ENCODE data around the gene GPATCH2. TPM values are rescaled to one million over a fixed set of nuclear protein-coding genes. Genes with fewer than 3 reads are reported as not detected.

GPATCH2 gene
- total RNA-seq, 1 experiment from 2014 or later: 11.2 TPM

GRCh38 chr1:217462159-217462558 is 168.7 kb downstream of the GPATCH2 start:
- DNase-seq (ENCODE audit: low read depth, low spot score) (no peak), ATAC-seq (no peak)
- POLR2A ChIA-PET: no interaction called here
- TF ChIP-seq POLR2AphosphoS5 (IDR thresholded peaks at IDR 0.05; ENCODE audit: low read depth, low read length): no peak
- no peak for TF ChIP-seq TCF7L2 (IDR thresholded peaks at IDR 0.05; ENCODE audit: low read depth, low read length)
- TF ChIP-seq, protein P1, sequence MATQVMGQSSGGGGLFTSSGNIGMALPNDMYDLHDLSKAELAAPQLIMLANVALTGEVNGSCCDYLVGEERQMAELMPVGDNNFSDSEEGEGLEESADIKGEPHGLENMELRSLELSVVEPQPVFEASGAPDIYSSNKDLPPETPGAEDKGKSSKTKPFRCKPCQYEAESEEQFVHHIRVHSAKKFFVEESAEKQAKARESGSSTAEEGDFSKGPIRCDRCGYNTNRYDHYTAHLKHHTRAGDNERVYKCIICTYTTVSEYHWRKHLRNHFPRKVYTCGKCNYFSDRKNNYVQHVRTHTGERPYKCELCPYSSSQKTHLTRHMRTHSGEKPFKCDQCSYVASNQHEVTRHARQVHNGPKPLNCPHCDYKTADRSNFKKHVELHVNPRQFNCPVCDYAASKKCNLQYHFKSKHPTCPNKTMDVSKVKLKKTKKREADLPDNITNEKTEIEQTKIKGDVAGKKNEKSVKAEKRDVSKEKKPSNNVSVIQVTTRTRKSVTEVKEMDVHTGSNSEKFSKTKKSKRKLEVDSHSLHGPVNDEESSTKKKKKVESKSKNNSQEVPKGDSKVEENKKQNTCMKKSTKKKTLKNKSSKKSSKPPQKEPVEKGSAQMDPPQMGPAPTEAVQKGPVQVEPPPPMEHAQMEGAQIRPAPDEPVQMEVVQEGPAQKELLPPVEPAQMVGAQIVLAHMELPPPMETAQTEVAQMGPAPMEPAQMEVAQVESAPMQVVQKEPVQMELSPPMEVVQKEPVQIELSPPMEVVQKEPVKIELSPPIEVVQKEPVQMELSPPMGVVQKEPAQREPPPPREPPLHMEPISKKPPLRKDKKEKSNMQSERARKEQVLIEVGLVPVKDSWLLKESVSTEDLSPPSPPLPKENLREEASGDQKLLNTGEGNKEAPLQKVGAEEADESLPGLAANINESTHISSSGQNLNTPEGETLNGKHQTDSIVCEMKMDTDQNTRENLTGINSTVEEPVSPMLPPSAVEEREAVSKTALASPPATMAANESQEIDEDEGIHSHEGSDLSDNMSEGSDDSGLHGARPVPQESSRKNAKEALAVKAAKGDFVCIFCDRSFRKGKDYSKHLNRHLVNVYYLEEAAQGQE (IDR thresholded peaks at IDR 0.05; ENCODE audit: insufficient read depth in 1 of 2, low read depth in 2 of 2, low read length in 1 of 2): no peak
- no peak for TF ChIP-seq SIN3A (IDR thresholded peaks at IDR 0.05; ENCODE audit: borderline replicate concordance, insufficient read depth, low read depth, low read length)
- no peak for TF ChIP-seq CTCF (IDR thresholded peaks at IDR 0.05)
- H3K27ac ChIP-seq (ENCODE audit: low read length): no peak overlapping the region
- no peaks in the 10 kb centered on the region for H3K27me3 ChIP-seq (ENCODE audit: control insufficient read depth, insufficient read depth, low read length)
- H3K4me1 ChIP-seq (ENCODE audit: control insufficient read depth, insufficient read depth, low read length): no peaks in the 10 kb centered on the region
- intact Hi-C loops (cut with micrococcal nuclease; ENCODE audit: unreplicated experiment) (no loop called here), in situ Hi-C loops (cut with HindIII; ENCODE audit: low pct_unique_long_range_greater_than_20kb, low sequenced_read_pairs) (no loop called here)
- peaks cover 6% of the 10 kb centered on the region; the same call in 1 of the 2 replicates for H3K9me3 ChIP-seq (ENCODE audit: control insufficient read depth, insufficient read depth, low read depth, low read length)
- BruUV-seq (replicated peaks): no TSS peak
- H3K4me3 ChIP-seq (ENCODE audit: low read depth in 2 of 2, low read length in 2 of 2): no peak overlapping the region
- CTCF ChIA-PET: no interaction called here
- H3K36me3 ChIP-seq (ENCODE audit: control insufficient read depth, insufficient read depth, low read length): no peaks in the 10 kb centered on the region

- POLR2A ChIA-PET: no interaction called here
- in situ Hi-C loops (cut with HindIII; ENCODE audit: low pct_unique_long_range_greater_than_20kb, low sequenced_read_pairs): no loop called here
- BruUV-seq (replicated peaks): no TSS peak
- no peaks in the 10 kb centered on the region for H3K9me3 ChIP-seq (ENCODE audit: control insufficient read depth, insufficient read depth, low read depth, low read length)
- ATAC-seq (no peak), DNase-seq (ENCODE audit: low read depth, low spot score) (no peak)
- H3K4me1 ChIP-seq (ENCODE audit: control insufficient read depth, insufficient read depth, low read length): no peaks in the 10 kb centered on the region
- no peaks in the 10 kb centered on the region for H3K36me3 ChIP-seq (ENCODE audit: control insufficient read depth, insufficient read depth, low read length)
- no peak overlapping the region for H3K4me3 ChIP-seq (ENCODE audit: low read depth in 2 of 2, low read length in 2 of 2)
- intact Hi-C loops (cut with micrococcal nuclease; ENCODE audit: unreplicated experiment): no loop called here
- H3K27ac ChIP-seq (ENCODE audit: low read length): no peak overlapping the region
- H3K27me3 ChIP-seq (ENCODE audit: control insufficient read depth, insufficient read depth, low read length): no peaks in the 10 kb centered on the region
- CTCF ChIA-PET: no interaction called here
- TF ChIP-seq SIN3A (IDR thresholded peaks at IDR 0.05; ENCODE audit: borderline replicate concordance, insufficient read depth, low read depth, low read length) (no peak), POLR2AphosphoS5 (IDR thresholded peaks at IDR 0.05; ENCODE audit: low read depth, low read length) (no peak), TCF7L2 (IDR thresholded peaks at IDR 0.05; ENCODE audit: low read depth, low read length) (no peak), CTCF (IDR thresholded peaks at IDR 0.05) (no peak)
- TF ChIP-seq, protein P1 (IDR thresholded peaks at IDR 0.05; ENCODE audit: insufficient read depth in 1 of 2, low read depth in 2 of 2, low read length in 1 of 2): no peak
These were observed 173.9 kb downstream of the GPATCH2 start for GRCh38 chr1:217457016-217457415.
